GM21737 (cell line): ENCODE measurements around the gene CNGB1.
"Not testable (repeated sequence)": the region's sequence is repeated elsewhere in the genome, so short reads cannot be mapped to it uniquely, and the experiment has no call there.

Source experiments
- ATAC-seq: cut with Tn5 transposase; IDR thresholded peaks from one replicate; pipeline ENCODE4 v1.9.1; 2021; ENCODE audit warnings: mild to moderate bottlenecking, moderate library complexity; ENCODE audit not compliant: unreplicated experiment

Gene CNGB1

GRCh38 chr16:57866529-57866918 lies 104.4 kb downstream of the CNGB1 start:
- ATAC-seq: no peak

GRCh38 chr16:57865746-57866528 lies 105.0 kb downstream of the CNGB1 start:
- no peak for ATAC-seq

- no peak for ATAC-seq
These were observed 107.3 kb downstream of the CNGB1 start for GRCh38 chr16:57863434-57864160.

- ATAC-seq: no peak
These were observed 108.1 kb downstream of the CNGB1 start for GRCh38 chr16:57862698-57863433.

- no peak for ATAC-seq
These were observed 111.6 kb downstream of the CNGB1 start for GRCh38 chr16:57859331-57859730.

GRCh38 chr16:57858635-57859034 lies 112.3 kb downstream of the CNGB1 start:
- no peak for ATAC-seq

- ATAC-seq: not testable (repeated sequence)
These were observed 112.9 kb downstream of the CNGB1 start for GRCh38 chr16:57857991-57858390.

- ATAC-seq: no peak
These were observed 115.7 kb downstream of the CNGB1 start for GRCh38 chr16:57855188-57855587.

- no peak for ATAC-seq
These were observed 118.7 kb downstream of the CNGB1 start for GRCh38 chr16:57852189-57852588.

GRCh38 chr16:57848181-57848580 lies 122.7 kb downstream of the CNGB1 start:
- no peak for ATAC-seq

GRCh38 chr16:57846931-57847330 lies 124.0 kb downstream of the CNGB1 start:
- ATAC-seq: not testable (repeated sequence)

GRCh38 chr16:57846078-57846697 lies 124.7 kb downstream of the CNGB1 start:
- no peak for ATAC-seq

- no peak for ATAC-seq
These were observed 125.8 kb downstream of the CNGB1 start for GRCh38 chr16:57845115-57845514.

GRCh38 chr16:57844416-57845030 lies 126.4 kb downstream of the CNGB1 start:
- ATAC-seq: no peak

- ATAC-seq: no peak
These were observed 127.5 kb downstream of the CNGB1 start for GRCh38 chr16:57843400-57843799.

GRCh38 chr16:57842601-57843000 lies 128.3 kb downstream of the CNGB1 start:
- ATAC-seq: no peak

- ATAC-seq: no peak
These were observed 130.1 kb downstream of the CNGB1 start for GRCh38 chr16:57840833-57841232.

GRCh38 chr16:57838161-57838560 lies 132.8 kb downstream of the CNGB1 start:
- ATAC-seq: no peak

- no peak for ATAC-seq
These were observed 133.4 kb downstream of the CNGB1 start for GRCh38 chr16:57837305-57838125.

- ATAC-seq: not testable (repeated sequence)
These were observed 135.5 kb downstream of the CNGB1 start for GRCh38 chr16:57835439-57835838.
